ENCODE data around the gene C1orf105. TPM values are rescaled to one million over a fixed set of nuclear protein-coding genes. Genes with fewer than 3 reads are reported as not detected.
A peak's percentile ranks its signal among the peaks of the same experiment; 100 is the strongest.

The C1orf105 gene
- total RNA-seq, 4 donors from 2014 or later = not detected

GRCh38 chr1:172398970-172399755, 21.3 kb upstream of the C1orf105 start:
- Histone ChIP-seq H3K4me1 (peaks cover 20 to 38% of the 10 kb centered on the region in 2 donors), H3K27me3 (no peaks in the 10 kb centered on the region)
- TF ChIP-seq CTCF (IDR thresholded peaks at IDR 0.05) = peak; percentile 15 to 87 (median 56)
- no peak for TF ChIP-seq POLR2A (IDR thresholded peaks at IDR 0.05)

GRCh38 chr1:172399756-172400721, 20.4 kb upstream of the C1orf105 start:
- H3K27me3 ChIP-seq = no peaks in the 10 kb centered on the region
- peak overlapping the region in 2 of 3 donors; percentile 55 to 80 for H3K27ac ChIP-seq
- H3K4me3 ChIP-seq (replicated peaks in 1 of 3) = no peak overlapping the region
- intact Hi-C loops (cut with DNase I) = no loop called here
- DNase-seq = no peak
- WGBS, 2 donors = 79 to 80% methylated on average over 6 of the region's 6 CpGs
- TF ChIP-seq CTCF (IDR thresholded peaks at IDR 0.05) (peak in 1 of 6 experiments; percentile 14), POLR2A (IDR thresholded peaks at IDR 0.05) (no peak)
- peaks cover 13 to 29% of the 10 kb centered on the region in 2 donors for H3K4me1 ChIP-seq
- H3K36me3 ChIP-seq = no peaks in the 10 kb centered on the region
- no peaks in the 10 kb centered on the region for H3K9me3 ChIP-seq

More at GRCh38 chr1:172398970-172399755, 21.3 kb upstream of the C1orf105 start:
- Histone ChIP-seq H3K27ac (peak overlapping the region; percentile 21 to 80 (median 55)), H3K4me3 (replicated peaks in 1 of 3) (no peak overlapping the region), H3K36me3 (no peaks in the 10 kb centered on the region), H3K9me3 (no peaks in the 10 kb centered on the region)
- intact Hi-C loops (cut with DNase I) = no loop called here
- 38 to 40% methylated on average over 9 of the region's 9 CpGs for WGBS, 2 donors
- DNase-seq = peak; percentile 30 to 36

GRCh38 chr1:172400722-172401105, 19.8 kb upstream of the C1orf105 start:
- Histone ChIP-seq H3K36me3 (no peaks in the 10 kb centered on the region), H3K9me3 (no peaks in the 10 kb centered on the region), H3K4me1 (peaks cover 13 to 25% of the 10 kb centered on the region in 2 donors), H3K27ac (peak overlapping the region in 1 of 3 donors; percentile 80), H3K4me3 (replicated peaks in 1 of 3) (no peak overlapping the region), H3K27me3 (no peaks in the 10 kb centered on the region)
- TF ChIP-seq POLR2A (IDR thresholded peaks at IDR 0.05) (no peak), CTCF (IDR thresholded peaks at IDR 0.05) (no peak)
- intact Hi-C loops (cut with DNase I) = no loop called here
- DNase-seq = no peak
- WGBS, 2 donors = 80 to 82% methylated on average over 1 of the region's 1 CpG

GRCh38 chr1:172401477-172401876, 19.0 kb upstream of the C1orf105 start:
- Histone ChIP-seq H3K27me3 (no peaks in the 10 kb centered on the region), H3K4me1 (peaks cover 13 to 25% of the 10 kb centered on the region in 2 donors), H3K36me3 (no peaks in the 10 kb centered on the region), H3K9me3 (no peaks in the 10 kb centered on the region), H3K4me3 (replicated peaks in 1 of 3) (no peak overlapping the region), H3K27ac (no peak overlapping the region)
- TF ChIP-seq CTCF (IDR thresholded peaks at IDR 0.05) (no peak), POLR2A (IDR thresholded peaks at IDR 0.05) (no peak)
- DNase-seq = no peak
- intact Hi-C loops (cut with DNase I) = no loop called here
